Panc1 (cell line): Measurements from ENCODE around the gene MBD1. TPM values are rescaled to one million over a fixed set of nuclear protein-coding genes. Genes with fewer than 3 reads are reported as not detected.
A peak's percentile ranks its signal among the peaks of the same experiment; 100 is the strongest.

Experiments
- ATAC-seq: fragments of 200-7000 bp; cut with Tn5 transposase; 2 replicates; pipeline ENCODE4 v1.9.1; 2020; ENCODE audit warnings: mild to moderate bottlenecking, moderate library complexity
- BruUV-seq: library from RNA; stranded (reverse); fragments of 400-500 nt; replicated peaks from 2 replicates; lab custom pipeline; 2021; lab: Mats Ljungman, UMichigan
- CTCF ChIA-PET: fragments of 300-600 bp; sonication (Branson Sonifier 250); formaldehyde crosslinking; loops from one replicate; lab custom pipeline; 2022; ENCODE audit warnings: antibody characterized with exemption; lab: Charles Lee
- POLR2A ChIA-PET: fragments of 300-600 bp; sonication (Branson Sonifier 250); formaldehyde crosslinking; loops from one replicate; lab custom pipeline; 2022; ENCODE audit warnings: antibody characterized with exemption; lab: Charles Lee
- DNase-seq: peaks from one replicate; pipeline ENCODE4 v3.0.0-alpha.2; 2010; ENCODE audit warnings: low read depth, low spot score
- H3K27ac ChIP-seq: 2 replicates; pipeline ENCODE4 v1.5.1; 2011; ENCODE audit warnings: mild to moderate bottlenecking, low read length, inconsistent platforms
- H3K27me3 ChIP-seq: fragments of 200-500 bp; sonication (Bioruptor generic); 2 replicates; pipeline ENCODE4 v1.6.0; 2014; ENCODE audit warnings: low read length, inconsistent platforms; ENCODE audit not compliant: control insufficient read depth, insufficient read depth
- H3K36me3 ChIP-seq: fragments of 200-500 bp; sonication (Bioruptor generic); 2 replicates; pipeline ENCODE4 v1.5.1; 2014; ENCODE audit warnings: inconsistent platforms, mild to moderate bottlenecking, low read length, moderate library complexity; ENCODE audit not compliant: control insufficient read depth, insufficient read depth
- H3K4me1 ChIP-seq: 2 replicates; pipeline ENCODE4 v1.5.1; 2011; ENCODE audit warnings: inconsistent platforms, mild to moderate bottlenecking, low read length, moderate library complexity; ENCODE audit not compliant: control insufficient read depth, insufficient read depth
- H3K4me3 ChIP-seq, 2 experiments: 2 replicates each; pipeline ENCODE4 v1.5.1; 2011 to 2012; ENCODE audit warnings: low read depth in 2 of 2, low read length in 2 of 2, mild to moderate bottlenecking in 2 of 2, inconsistent platforms in 1 of 2, moderate library complexity in 1 of 2
- H3K9me3 ChIP-seq: fragments of 200-500 bp; sonication (Bioruptor generic); 2 replicates; pipeline ENCODE4 v1.5.1; 2014; ENCODE audit warnings: low read depth, mild to moderate bottlenecking, inconsistent platforms, low read length, moderate library complexity; ENCODE audit not compliant: control insufficient read depth, insufficient read depth
- CTCF ChIP-seq: fragments of 450-650 bp; IDR thresholded peaks from 2 replicates; pipeline ENCODE4 v1.5.1; 2017; ENCODE audit warnings: mild to moderate bottlenecking
- POLR2AphosphoS5 ChIP-seq: IDR thresholded peaks from 2 replicates; pipeline ENCODE4 v1.6.1; 2012; ENCODE audit warnings: mild to moderate bottlenecking, low read depth, low read length, moderate library complexity
- REST ChIP-seq, 2 experiments: IDR thresholded peaks; 2 replicates each; pipeline ENCODE4 v1.6.1; 2011 to 2012; ENCODE audit warnings: low read depth in 2 of 2, control low read depth in 1 of 2, low read length in 1 of 2, mild to moderate bottlenecking in 1 of 2, moderate library complexity in 1 of 2; ENCODE audit not compliant: insufficient read depth in 1 of 2
- SIN3A ChIP-seq: IDR thresholded peaks from 2 replicates; pipeline ENCODE4 v1.6.1; 2012; ENCODE audit warnings: low read depth, mild to moderate bottlenecking, low read length, moderate library complexity, borderline replicate concordance; ENCODE audit not compliant: insufficient read depth
- TCF7L2 ChIP-seq: IDR thresholded peaks from 2 replicates; pipeline ENCODE4 v1.6.1; 2011; ENCODE audit warnings: mild to moderate bottlenecking, low read depth, low read length, inconsistent platforms
- in situ Hi-C: cut with HindIII; loops from 2 replicates; pipeline ENCODE4 v1.10.0; 2016; ENCODE audit warnings: low sequenced_read_pairs, low pct_unique_long_range_greater_than_20kb
- intact Hi-C: fragments of 100-400 bp; cut with micrococcal nuclease; formaldehyde crosslinking; loops from one replicate; pipeline ENCODE4 v1.10.0; 2022; ENCODE audit not compliant: unreplicated experiment
- total RNA-seq: library from RNA; stranded (reverse); gene quantifications from one replicate; pipeline ENCODE4 v1.2.1, GENCODE V29; 2021; ENCODE audit not compliant: unreplicated experiment

Gene MBD1
- total RNA-seq, 1 experiment from 2014 or later, result 47.3 TPM

DNA sequence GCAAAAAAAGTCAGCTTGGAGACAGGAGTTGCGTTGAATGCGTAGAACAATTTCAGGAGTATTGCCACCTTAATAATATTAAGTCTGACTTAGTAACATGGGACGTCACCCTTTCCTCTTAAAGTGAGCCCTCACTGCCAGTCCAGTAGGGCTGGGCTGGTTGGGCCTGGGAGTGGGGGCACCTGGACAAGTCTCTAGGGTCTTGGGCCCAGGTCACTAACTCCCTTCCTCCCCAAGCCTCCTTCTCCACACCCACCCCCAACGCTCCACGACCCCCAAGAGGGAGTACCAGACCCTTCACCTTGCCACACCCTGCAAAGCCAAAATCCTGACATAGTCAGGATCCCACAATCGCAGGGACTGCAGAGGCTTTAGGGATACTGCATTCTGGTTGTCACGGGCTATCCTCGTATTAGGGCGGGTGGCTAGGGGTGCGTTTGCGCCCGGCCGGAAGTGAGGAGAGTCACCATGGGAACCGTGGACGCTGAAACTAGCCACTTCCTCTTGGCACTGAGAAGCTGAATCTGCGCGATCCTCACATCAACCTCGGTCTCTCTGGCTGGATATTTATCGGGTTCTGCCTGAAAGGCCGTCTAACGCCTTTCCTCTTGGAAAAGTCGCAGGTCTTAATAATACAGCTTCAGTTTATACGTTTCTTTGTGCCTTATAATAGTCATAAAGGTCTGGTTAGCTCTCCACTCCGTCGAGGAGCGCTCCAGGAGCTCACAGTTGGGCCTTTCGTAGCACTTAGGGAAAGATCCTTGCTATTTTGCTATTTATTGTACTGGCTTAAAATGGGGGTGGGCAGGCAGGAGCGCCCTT is 16.5 kb upstream of the MBD1 start:
- intact Hi-C loops (no loop called here), in situ Hi-C loops (no loop called here)
- TF ChIP-seq TCF7L2 (no peak), POLR2AphosphoS5 (no peak)
- Histone ChIP-seq H3K9me3 (no peaks in the 10 kb centered on the region), H3K27ac (no peak overlapping the region), H3K36me3 (no peaks in the 10 kb centered on the region), H3K4me3 (peak overlapping the region; percentile 16 to 39; a peak in 3 of 4 replicates), H3K27me3 (no peaks in the 10 kb centered on the region), H3K4me1 (no peaks in the 10 kb centered on the region)
- peak; percentile 70; the same call in 1 of the 2 replicates for ATAC-seq
- POLR2A ChIA-PET, result no interaction called here
- DNase-seq, result no peak
- BruUV-seq, result no TSS peak
- CTCF ChIA-PET, result interaction anchor here (0.6 kb wide), 1 partner anchor 131 kb away, joined by 3 read pairs; no protein-coding TSS in a partner anchor

- H3K27ac ChIP-seq, result no peak overlapping the region
- in situ Hi-C loops (no loop called here), intact Hi-C loops (no loop called here)
- no peak for DNase-seq
- ChIA-PET CTCF (no interaction called here), POLR2A (interaction anchor here (0.5 kb wide), 1 partner anchor 1702 kb away, joined by 4 read pairs; no protein-coding TSS in a partner anchor)
- BruUV-seq, result no TSS peak
- H3K9me3 ChIP-seq, result no peaks in the 10 kb centered on the region
- H3K27me3 ChIP-seq, result no peaks in the 10 kb centered on the region
- no peaks in the 10 kb centered on the region for H3K4me1 ChIP-seq
- TF ChIP-seq REST (IDR thresholded peaks at IDR 0.05; ENCODE audit: insufficient read depth in 1 of 2, low read depth in 2 of 2, low read length in 1 of 2) (no peak), CTCF (no peak), TCF7L2 (no peak), SIN3A (no peak), POLR2AphosphoS5 (no peak)
- no peak for ATAC-seq
- H3K36me3 ChIP-seq, result no peaks in the 10 kb centered on the region
- no peak overlapping the region for H3K4me3 ChIP-seq
Observed at GRCh38 chr18:50293039-50293438, 11.7 kb upstream of the MBD1 start.

DNA sequence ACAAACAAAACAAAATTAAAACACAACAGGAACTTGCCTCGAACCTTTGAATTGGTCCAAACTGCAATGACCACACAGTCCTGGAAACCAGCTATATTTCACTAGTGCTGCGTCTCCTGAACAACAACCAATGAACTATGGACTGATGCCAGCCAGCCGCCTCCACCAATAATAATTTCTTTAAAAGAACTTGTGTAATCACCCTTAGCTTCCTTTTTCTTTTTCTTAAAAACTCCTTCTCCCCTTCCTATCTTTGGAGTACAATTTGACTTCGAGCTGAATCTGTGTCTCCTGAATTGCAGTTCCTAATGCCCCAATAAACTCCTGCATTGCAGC is 7.8 kb upstream of the MBD1 start:
- no peak overlapping the region for H3K27ac ChIP-seq
- ChIA-PET POLR2A (no interaction called here), CTCF (no interaction called here)
- H3K9me3 ChIP-seq, result no peaks in the 10 kb centered on the region
- DNase-seq (no peak), ATAC-seq (no peak)
- no peak overlapping the region for H3K4me3 ChIP-seq
- in situ Hi-C loops (no loop called here), intact Hi-C loops (loop anchor here (10.0 kb wide), 1 partner anchor 66 kb away; no protein-coding TSS in a partner anchor)
- H3K27me3 ChIP-seq, result no peaks in the 10 kb centered on the region
- H3K4me1 ChIP-seq, result no peaks in the 10 kb centered on the region
- no peak for TF ChIP-seq CTCF
- TF ChIP-seq TCF7L2, result no peak
- no peak for TF ChIP-seq SIN3A
- TF ChIP-seq POLR2AphosphoS5, result no peak
- no peak for TF ChIP-seq REST (IDR thresholded peaks at IDR 0.05; ENCODE audit: insufficient read depth in 1 of 2, low read depth in 2 of 2, low read length in 1 of 2)
- no peaks in the 10 kb centered on the region; the same call in 1 of the 2 replicates for H3K36me3 ChIP-seq
- no TSS peak for BruUV-seq
